GM23338 (cell line): ENCODE data around the gene SCYGR1. TPM values are rescaled to one million over a fixed set of nuclear protein-coding genes. Genes with fewer than 3 reads are reported as not detected.

Source experiments
- polyA plus RNA-seq: library from polyadenylated mRNA; unstranded; fragments of >200 nt; fragmentation: Nextera tagmentation; extraction: Ambion mirVana; gene quantifications from 2 replicates; pipeline ENCODE4 v1.2.1, GENCODE V29; 2016
- total RNA-seq: library from RNA; depleted of rRNA; stranded (reverse); fragments of >200 nt; shearing (Covaris generic); gene quantifications from 2 replicates; pipeline ENCODE4 v1.2.3, GENCODE V29; 2014; rRNA removed

SCYGR1 gene
- total and polyA plus RNA-seq, 2 experiments from 2014 or later, result not detected

Other genes starting within 250 kb of the SCYGR1 start
- gene COL4A4, start 223.7 kb downstream of the SCYGR1 start, total RNA-seq, result 1.4 and 3.1 TPM in 2 replicates
- 0.82 and 1.3 TPM in 2 replicates for gene COL4A4, start 223.7 kb downstream of the SCYGR1 start, polyA plus RNA-seq
- 1.2 and 3.5 TPM in 2 replicates for gene COL4A3, start 223.3 kb downstream of the SCYGR1 start, total RNA-seq
- 1.1 and 1.3 TPM in 2 replicates for gene COL4A3, start 223.3 kb downstream of the SCYGR1 start, polyA plus RNA-seq
- gene MFF, start 62.7 kb downstream of the SCYGR1 start, total RNA-seq, result 107 and 112 TPM in 2 replicates
- gene MFF, start 62.7 kb downstream of the SCYGR1 start, polyA plus RNA-seq, result 152 and 161 TPM in 2 replicates
- gene TM4SF20, start 8.6 kb downstream of the SCYGR1 start, total RNA-seq, result not detected in 2 replicates
- gene TM4SF20, start 8.6 kb downstream of the SCYGR1 start, polyA plus RNA-seq, result 0.12 TPM in 1 of 2 replicates, not detected in the other
- gene AGFG1, start 84.2 kb upstream of the SCYGR1 start, total RNA-seq, result 96.4 and 113 TPM in 2 replicates
- gene AGFG1, start 84.2 kb upstream of the SCYGR1 start, polyA plus RNA-seq, result 13.8 and 14.5 TPM in 2 replicates
- not detected in 2 replicates for gene SCYGR2, start 210.9 kb upstream of the SCYGR1 start, total RNA-seq
- gene SCYGR2, start 210.9 kb upstream of the SCYGR1 start, polyA plus RNA-seq, result not detected in 2 replicates
- not detected in 2 replicates for gene SCYGR3, start 226.9 kb upstream of the SCYGR1 start, total RNA-seq
- gene SCYGR3, start 226.9 kb upstream of the SCYGR1 start, polyA plus RNA-seq, result not detected in 2 replicates
- gene SCYGR4, start 229.5 kb upstream of the SCYGR1 start, total RNA-seq, result not detected in 2 replicates
- not detected in 2 replicates for gene SCYGR4, start 229.5 kb upstream of the SCYGR1 start, polyA plus RNA-seq